GM11168 (cell line): Measurements from ENCODE around the gene SLC38A5.
"Not testable (repeated sequence)": the region's sequence is repeated elsewhere in the genome, so short reads cannot be mapped to it uniquely, and the experiment has no call there.

ENCODE experiments used
- in situ Hi-C: fragments of 300-500 bp; cut with MboI; formaldehyde crosslinking; loops from one replicate; pipeline ENCODE4 v1.12.0; 2022; ENCODE audit warnings: low sequenced_read_pairs; ENCODE audit not compliant: unreplicated experiment

SLC38A5 gene

GRCh38 chrX:48471504-48471903, 1.4 kb upstream of the SLC38A5 start:
- in situ Hi-C loops = loop anchor here (25.0 kb wide), 1 partner anchor 409 kb away; the partner anchor contains the start of gene ZNF630

GRCh38 chrX:48470833-48471118, 716 bp upstream of the SLC38A5 start:
- in situ Hi-C loops = loop anchor here (25.0 kb wide), 1 partner anchor 408 kb away; the partner anchor contains the start of gene ZNF630

- in situ Hi-C loops = loop anchor here (25.0 kb wide), 1 partner anchor 407 kb away; the partner anchor contains the start of gene ZNF630
Observed at GRCh38 chrX:48468693-48469691, 1.1 kb downstream of the SLC38A5 start.

- in situ Hi-C loops = loop anchor here (25.0 kb wide), 1 partner anchor 406 kb away; the partner anchor contains the start of gene ZNF630
Observed at GRCh38 chrX:48468247-48468671, 1.8 kb downstream of the SLC38A5 start.

DNA sequence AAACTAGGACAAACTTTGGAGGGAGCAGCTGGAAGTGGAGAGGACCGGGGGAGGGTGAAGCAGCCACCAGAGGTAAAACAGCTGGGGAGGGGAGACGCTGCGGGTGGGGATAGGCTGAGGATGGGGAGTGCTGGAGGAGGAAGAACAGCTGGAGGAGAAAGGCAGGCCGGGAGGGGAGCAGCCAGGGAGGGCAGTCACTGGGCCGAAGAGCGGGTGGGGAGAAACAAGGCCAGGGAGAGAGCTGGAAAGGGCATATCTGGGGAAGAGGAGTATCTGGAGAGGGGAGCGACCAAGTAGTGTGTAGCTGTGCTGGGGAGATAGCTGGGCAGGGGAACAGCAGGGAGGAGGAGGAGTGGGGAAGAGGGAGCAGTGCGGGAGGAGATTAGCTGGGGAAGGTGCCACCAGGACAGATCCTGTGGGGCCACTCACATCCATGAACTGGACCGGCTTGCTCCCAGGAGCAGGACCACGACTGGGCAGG, 2.7 kb downstream of the SLC38A5 start:
- in situ Hi-C loops = loop anchor here (25.0 kb wide), 1 partner anchor 405 kb away; the partner anchor contains the start of gene ZNF630

GRCh38 chrX:48466696-48467095, 3.4 kb downstream of the SLC38A5 start:
- in situ Hi-C loops = loop anchor here (25.0 kb wide), 1 partner anchor 404 kb away; the partner anchor contains the start of gene ZNF630

DNA sequence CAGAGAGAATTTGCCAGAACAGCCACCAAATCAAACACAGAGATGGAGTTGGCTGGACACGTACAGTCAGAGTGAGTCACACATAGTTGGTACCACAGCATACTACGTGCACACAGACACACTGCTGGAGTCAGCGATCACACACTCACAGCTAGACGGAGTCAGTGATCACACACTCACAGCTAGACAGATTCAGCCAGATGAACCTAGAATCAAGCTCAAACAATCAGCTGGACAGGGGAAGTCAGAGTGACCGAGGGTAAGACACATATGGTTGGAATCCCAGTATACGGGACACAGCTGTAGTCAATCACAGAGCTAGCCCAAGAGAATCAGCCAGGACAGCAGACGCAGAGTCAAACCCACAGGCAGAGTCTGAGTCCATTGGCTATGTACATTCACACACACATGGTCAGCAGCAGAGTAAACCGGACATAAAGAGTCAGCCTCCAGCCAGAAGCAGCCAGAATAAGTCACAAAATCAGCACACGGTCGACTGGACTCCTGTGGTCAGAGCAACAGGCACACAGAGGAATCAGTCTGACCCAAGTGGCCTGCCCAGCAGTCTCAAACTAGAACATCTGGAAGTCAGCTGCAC, 4.6 kb downstream of the SLC38A5 start:
- in situ Hi-C loops = loop anchor here (25.0 kb wide), 1 partner anchor 403 kb away; the partner anchor contains the start of gene ZNF630

GRCh38 chrX:48461830-48462229, 8.2 kb downstream of the SLC38A5 start:
- in situ Hi-C loops = loop anchor here (25.0 kb wide), 1 partner anchor 400 kb away; the partner anchor contains the start of gene ZNF630

DNA sequence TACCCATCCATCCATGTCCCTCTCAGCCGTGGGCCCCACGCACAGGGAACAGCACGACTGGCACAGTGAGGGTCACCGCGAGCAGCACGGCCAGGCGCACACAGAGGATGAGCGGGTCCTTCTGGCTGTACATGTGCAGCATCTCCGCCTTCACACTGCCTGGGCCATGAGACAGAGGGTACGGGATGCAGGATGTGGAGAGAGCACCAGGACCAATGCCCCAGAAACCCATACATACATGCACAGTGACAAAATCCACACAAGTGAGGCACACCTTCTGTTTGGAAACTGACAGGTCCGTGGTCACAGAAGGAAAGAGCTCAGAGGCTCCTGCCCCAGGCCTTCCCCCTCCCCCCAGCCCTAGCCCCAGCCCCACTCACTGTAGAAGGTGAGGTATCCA, 9.5 kb downstream of the SLC38A5 start:
- in situ Hi-C loops = loop anchor here (25.0 kb wide), 1 partner anchor 398 kb away; the partner anchor contains the start of gene ZNF630

- in situ Hi-C loops = loop anchor here (25.0 kb wide), 1 partner anchor 398 kb away; the partner anchor contains the start of gene ZNF630
Observed at GRCh38 chrX:48460031-48460430, 10.0 kb downstream of the SLC38A5 start.

DNA sequence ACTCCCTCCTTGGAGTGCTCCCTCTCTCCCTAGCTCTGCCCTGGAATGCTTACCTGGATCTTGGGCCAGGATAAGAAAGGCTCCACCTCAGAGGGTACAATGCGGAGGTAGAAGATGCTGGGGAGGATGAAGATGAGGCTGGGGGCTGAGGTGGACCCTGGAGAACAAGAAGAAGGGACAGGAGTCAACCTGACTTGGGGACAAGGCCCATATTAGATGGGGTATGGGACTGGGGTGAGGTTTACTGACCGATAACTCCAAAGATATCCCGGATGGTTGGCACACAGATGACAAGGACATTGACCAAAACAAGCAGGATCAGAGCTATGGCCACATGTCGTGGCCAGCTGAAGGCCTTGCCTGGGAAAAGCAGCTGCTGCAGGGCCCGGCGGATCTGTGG, 10.6 kb downstream of the SLC38A5 start:
- in situ Hi-C loops = loop anchor here (25.0 kb wide), 1 partner anchor 397 kb away; the partner anchor contains the start of gene ZNF630

GRCh38 chrX:48458711-48459110, 11.3 kb downstream of the SLC38A5 start:
- in situ Hi-C loops = loop anchor here (25.0 kb wide), 1 partner anchor 396 kb away; the partner anchor contains the start of gene ZNF630

DNA sequence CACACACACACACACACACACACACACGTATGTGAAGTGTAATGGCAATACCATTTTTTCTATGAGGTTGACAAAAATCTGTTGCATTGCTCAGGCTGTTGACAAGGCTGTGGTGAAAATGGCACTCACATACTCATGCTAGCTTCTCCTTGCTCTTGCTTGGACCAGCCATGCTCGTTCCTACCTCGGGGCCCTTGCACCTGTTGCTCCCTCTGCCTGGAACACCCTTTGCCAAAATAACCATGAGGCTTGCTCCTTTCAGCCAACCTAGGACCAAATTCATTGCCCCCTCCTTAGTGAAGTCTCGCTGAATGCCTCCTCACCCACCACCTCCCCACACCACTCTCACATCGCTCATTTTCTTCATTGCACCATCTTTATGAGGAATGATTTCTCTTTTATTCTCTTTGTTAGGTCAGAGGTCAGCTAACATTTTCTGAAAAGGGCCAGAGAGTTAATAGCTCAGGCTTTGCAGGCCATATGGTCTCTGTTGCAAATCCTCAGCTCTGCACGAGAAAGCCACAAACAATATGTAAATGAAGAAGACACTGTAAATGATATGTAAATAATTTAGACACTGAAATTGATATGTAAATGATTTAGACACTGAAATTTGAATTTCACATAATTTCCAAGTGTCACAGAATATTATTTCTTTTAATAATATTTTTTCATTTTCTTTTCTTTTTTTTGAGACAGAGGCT, 13.3 kb downstream of the SLC38A5 start:
- in situ Hi-C loops = loop anchor here (25.0 kb wide), 1 partner anchor 394 kb away; the partner anchor contains the start of gene ZNF630

DNA sequence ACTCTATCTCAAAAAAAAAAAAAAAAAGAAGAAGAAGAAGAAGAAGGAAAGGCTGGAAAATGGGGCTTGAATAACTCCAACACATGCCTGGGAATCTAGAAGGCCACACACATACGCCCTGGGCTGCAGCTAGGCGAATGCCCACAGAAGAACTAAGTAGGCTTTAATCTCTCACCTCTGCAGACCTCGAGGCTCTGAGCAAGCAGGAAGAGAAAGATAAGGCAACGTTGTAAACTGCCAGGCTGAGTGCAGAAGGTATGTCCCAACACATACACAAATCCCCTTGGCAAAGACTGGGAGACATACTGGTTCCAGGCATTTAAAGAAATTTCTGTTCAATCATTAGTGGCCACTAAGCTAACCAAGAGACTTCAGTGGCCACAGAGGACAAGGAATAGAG, 18.4 kb downstream of the SLC38A5 start:
- in situ Hi-C loops = loop anchor here (25.0 kb wide), 1 partner anchor 389 kb away; the partner anchor contains the start of gene ZNF630

DNA sequence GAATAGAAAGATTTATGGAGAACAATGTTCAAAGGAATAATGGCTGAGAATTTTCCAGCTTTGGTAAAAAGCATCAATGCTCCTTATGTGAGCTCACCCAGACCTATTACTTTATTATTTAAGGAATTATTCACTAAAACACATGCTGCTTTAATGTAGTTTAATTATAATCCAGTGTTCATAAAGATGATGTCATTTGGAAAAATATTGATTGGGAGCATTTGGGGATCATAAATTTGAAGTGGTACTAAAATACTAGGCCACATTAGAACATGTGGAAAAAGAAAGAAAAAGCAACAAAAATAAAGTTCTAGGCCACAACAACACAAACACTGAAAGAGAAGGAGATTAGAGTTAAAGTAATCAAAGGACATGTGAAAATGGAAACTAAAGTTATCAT, 20.0 kb downstream of the SLC38A5 start:
- in situ Hi-C loops = loop anchor here (25.0 kb wide), 1 partner anchor 388 kb away; the partner anchor contains the start of gene ZNF630

DNA sequence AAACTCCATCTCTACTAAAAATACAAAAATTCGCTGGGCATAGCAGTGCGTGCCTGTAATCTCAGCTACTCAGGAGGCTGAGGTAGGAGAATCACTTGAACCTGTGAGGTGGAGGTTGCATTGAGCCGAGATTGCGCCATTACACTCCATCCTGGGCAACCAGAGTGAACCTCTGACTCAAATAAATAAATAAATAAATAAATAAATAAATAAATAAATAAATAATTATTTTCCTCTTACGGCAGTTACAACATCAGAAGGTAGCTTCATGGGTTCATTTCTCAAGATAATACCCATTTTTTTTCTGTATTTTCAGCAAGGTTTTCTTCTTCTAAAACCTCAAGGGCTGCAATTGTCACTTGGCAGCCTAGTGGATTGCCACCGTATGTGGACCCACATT, 22.9 kb downstream of the SLC38A5 start:
- in situ Hi-C loops = not testable (repeated sequence)

DNA sequence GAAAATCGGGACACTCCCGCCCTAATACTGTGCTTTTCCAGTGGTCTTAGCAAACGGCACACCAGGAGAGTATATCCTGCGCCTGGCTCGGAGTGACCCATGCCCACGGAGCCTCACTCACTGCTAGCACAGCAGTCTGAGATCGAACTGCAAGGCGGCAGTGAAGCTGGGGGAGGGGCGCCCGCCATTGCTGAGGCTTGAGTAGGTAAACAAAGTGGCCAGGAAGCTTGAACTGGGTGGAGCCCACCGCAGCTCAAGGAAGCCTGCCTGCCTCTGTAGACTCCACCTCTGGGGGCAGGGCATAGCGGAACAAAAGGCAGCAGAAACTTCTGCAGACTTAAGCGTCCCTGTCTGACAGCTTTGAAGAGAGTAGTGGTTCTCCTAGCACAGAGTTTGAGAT, 36.3 kb downstream of the SLC38A5 start:
- in situ Hi-C loops = not testable (repeated sequence)

DNA sequence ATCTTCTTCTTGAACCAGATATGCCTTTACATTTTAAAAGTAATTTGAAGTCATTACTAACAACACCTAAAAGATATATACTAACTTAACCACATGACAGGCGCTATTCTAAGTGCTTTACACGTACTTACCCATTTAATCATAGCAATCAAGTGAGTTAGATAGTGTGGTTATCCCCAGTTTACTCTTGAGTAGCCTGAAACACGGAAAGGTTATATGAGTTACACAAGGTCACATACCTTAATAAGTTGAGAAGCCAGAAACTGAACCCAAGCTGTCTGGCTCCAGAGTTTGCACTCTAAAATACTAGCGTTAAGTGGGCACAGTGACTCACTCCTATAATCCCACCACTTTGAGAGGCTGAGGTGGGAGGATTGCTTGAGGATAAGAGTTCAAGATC, 39.9 kb downstream of the SLC38A5 start:
- in situ Hi-C loops = not testable (repeated sequence)

- in situ Hi-C loops = not testable (repeated sequence)
Observed at GRCh38 chrX:48429606-48430005, 40.5 kb downstream of the SLC38A5 start.
